ENCODE data around the gene DOCK6. TPM values are rescaled to one million over a fixed set of nuclear protein-coding genes. Genes with fewer than 3 reads are reported as not detected.

DOCK6 gene
- total RNA-seq, 1 experiment from 2014 or later, result 57.9 TPM

DNA sequence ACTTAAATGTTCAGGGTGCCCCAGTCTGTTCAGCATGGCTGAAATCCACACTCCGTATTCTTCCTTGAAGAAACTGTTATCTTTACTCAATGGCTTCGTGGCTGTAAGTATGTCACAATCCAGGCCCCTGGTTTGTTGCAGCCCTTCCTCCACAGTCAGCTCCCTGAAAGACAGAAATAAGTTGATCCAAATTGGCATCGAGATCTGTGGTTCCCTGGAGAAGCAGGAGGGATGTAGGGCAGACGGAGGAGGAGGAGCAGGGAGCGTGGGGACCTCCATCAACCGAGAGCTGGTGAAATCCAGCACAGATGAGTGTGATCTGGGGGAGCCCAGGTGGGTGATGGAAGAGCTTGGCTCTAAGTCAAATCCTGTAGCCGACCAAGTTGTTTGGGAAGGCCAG lies 33.9 kb upstream of the DOCK6 start:
- WGBS (ENCODE audit: extremely low coverage, insufficient read length, low lambda C conversion rate), result no CpG with 5 or more reads among the region's 7 CpGs
- Mint-ChIP-seq H3K9me3 (no peaks in the 10 kb centered on the region), H3K36me3 (ENCODE audit: insufficient read depth in 1 of 3, low read depth in 3 of 3) (no peaks in the 10 kb centered on the region; a peak in 2 of 7 replicates), H3K4me3 (no peak overlapping the region), H3K27me3 (ENCODE audit: low read depth) (peaks cover 10% of the 10 kb centered on the region), H3K27ac (no peak overlapping the region), H3K4me1 (peaks cover 7 to 22% of the 10 kb centered on the region in 2 experiments)
- Histone ChIP-seq H3K56ac (ENCODE audit: insufficient read length, low read depth, low read length) (no peak overlapping the region), H3K4ac (ENCODE audit: low read depth, low read length) (no peak overlapping the region), H2AK5ac (ENCODE audit: insufficient read length, low read length) (no peak overlapping the region), H3K4me1 (ENCODE audit: insufficient read depth, low read length) (no peaks in the 10 kb centered on the region), H2BK12ac (ENCODE audit: insufficient read length, low read depth, low read length) (no peak overlapping the region), H2BK15ac (ENCODE audit: low read depth, low read length) (no peak overlapping the region), H2BK20ac (ENCODE audit: low read depth, low read length, poor library complexity, severe bottlenecking) (no peak overlapping the region), H2BK5ac (ENCODE audit: insufficient read length, low read length) (no peak overlapping the region), H4K5ac (ENCODE audit: insufficient read length, low read depth, low read length) (no peak overlapping the region), H2AFZ (ENCODE audit: low read length) (no peak overlapping the region), H3K27ac (ENCODE audit: insufficient read length, low read depth, low read length) (no peak overlapping the region), H3K18ac (ENCODE audit: insufficient read length, low read depth, low read length) (no peak overlapping the region), H3K14ac (ENCODE audit: insufficient read depth, low read length) (no peak overlapping the region), H4K8ac (replicated peaks; ENCODE audit: insufficient read length, low read depth, low read length) (no peak overlapping the region), H3K79me1 (ENCODE audit: insufficient read depth, low read depth, low read length, poor library complexity, severe bottlenecking) (no peaks in the 10 kb centered on the region), H4K20me1 (ENCODE audit: control insufficient read depth, insufficient read depth, insufficient read length) (peaks cover 4% of the 10 kb centered on the region), H3K9me3 (ENCODE audit: control insufficient read depth, low read depth, low read length) (no peaks in the 10 kb centered on the region), H2BK120ac (ENCODE audit: low read depth, low read length, poor library complexity, severe bottlenecking) (no peak overlapping the region), H4K91ac (ENCODE audit: insufficient read length, low read depth, low read length) (no peak overlapping the region), H3K27me3 (ENCODE audit: insufficient read depth, low read length) (no peaks in the 10 kb centered on the region), H3K23ac (ENCODE audit: insufficient read length, low read depth, low read length) (no peak overlapping the region), H3K9ac (ENCODE audit: extremely low read depth, insufficient read length, low read length) (no peak overlapping the region), H3K79me2 (ENCODE audit: insufficient read depth, low read length) (no peaks in the 10 kb centered on the region), H3K4me2 (ENCODE audit: insufficient read depth, insufficient read length, low read length) (no peak overlapping the region), H3K23me2 (ENCODE audit: insufficient read length, low read depth, low read length, poor library complexity, severe bottlenecking) (no peaks in the 10 kb centered on the region), H3T11ph (ENCODE audit: low read length) (no peak overlapping the region)
- TF ChIP-seq, protein P1, sequence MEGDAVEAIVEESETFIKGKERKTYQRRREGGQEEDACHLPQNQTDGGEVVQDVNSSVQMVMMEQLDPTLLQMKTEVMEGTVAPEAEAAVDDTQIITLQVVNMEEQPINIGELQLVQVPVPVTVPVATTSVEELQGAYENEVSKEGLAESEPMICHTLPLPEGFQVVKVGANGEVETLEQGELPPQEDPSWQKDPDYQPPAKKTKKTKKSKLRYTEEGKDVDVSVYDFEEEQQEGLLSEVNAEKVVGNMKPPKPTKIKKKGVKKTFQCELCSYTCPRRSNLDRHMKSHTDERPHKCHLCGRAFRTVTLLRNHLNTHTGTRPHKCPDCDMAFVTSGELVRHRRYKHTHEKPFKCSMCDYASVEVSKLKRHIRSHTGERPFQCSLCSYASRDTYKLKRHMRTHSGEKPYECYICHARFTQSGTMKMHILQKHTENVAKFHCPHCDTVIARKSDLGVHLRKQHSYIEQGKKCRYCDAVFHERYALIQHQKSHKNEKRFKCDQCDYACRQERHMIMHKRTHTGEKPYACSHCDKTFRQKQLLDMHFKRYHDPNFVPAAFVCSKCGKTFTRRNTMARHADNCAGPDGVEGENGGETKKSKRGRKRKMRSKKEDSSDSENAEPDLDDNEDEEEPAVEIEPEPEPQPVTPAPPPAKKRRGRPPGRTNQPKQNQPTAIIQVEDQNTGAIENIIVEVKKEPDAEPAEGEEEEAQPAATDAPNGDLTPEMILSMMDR (conservative IDR thresholded peaks at IDR 0.05), result no peak
- DNase-seq, result no peak

Data from H9 (cell line).